Measurements from ENCODE around the gene BTBD9. TPM values are rescaled to one million over a fixed set of nuclear protein-coding genes. Genes with fewer than 3 reads are reported as not detected.

The BTBD9 gene
- total RNA-seq, 3 donors from 2014 or later = 12.8 to 25.5 (median 19.0) TPM

DNA sequence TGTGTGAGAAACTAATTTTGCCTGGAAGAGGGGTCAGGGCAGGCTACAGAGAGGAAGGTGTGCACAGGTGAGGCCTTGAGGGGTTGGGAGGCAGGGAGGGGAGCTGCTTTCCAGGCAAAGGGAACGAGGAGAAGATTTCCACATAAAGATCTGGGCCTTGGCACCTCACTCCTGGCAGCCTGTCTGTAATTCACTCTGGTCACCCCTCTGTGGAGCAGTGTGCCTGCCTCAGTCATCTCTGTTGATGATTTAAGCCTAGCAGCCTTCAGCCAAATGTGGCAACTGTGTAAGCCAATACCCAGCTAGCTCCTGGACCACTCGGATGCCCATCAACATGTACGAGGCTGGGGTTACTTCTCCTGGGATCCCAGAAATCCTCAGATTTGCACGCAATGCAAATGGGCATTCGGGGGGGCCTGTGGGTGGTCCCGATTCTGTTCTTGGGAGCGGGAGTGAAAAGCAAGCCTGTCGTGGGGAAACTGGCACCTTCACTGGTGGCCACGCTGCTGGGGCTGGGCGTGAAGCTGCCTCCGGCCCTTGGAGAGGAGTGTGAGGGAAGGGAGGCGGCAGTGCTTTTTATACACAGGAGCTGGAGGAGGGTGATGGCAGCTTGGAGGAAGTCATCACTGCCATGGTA, 459.8 kb downstream of the BTBD9 start:
- Histone ChIP-seq H3K36me3 (no peaks in the 10 kb centered on the region), H3K4me3 (no peak overlapping the region), H3K27ac (no peak overlapping the region), H3K4me1 (no peaks in the 10 kb centered on the region), H3K27me3 (no peaks in the 10 kb centered on the region), H3K9me3 (no peaks in the 10 kb centered on the region)
- DNase-seq (ENCODE audit: low spot score in 2 of 2) = peak in 1 of 2 donors; percentile 28
- TF ChIP-seq POLR2AphosphoS5 (IDR thresholded peaks at IDR 0.05) = no peak
- no peak for TF ChIP-seq POLR2A (IDR thresholded peaks at IDR 0.05)
- intact Hi-C loops (cut with DNase I; ENCODE audit: low total_unique reads) = no loop called here

DNA sequence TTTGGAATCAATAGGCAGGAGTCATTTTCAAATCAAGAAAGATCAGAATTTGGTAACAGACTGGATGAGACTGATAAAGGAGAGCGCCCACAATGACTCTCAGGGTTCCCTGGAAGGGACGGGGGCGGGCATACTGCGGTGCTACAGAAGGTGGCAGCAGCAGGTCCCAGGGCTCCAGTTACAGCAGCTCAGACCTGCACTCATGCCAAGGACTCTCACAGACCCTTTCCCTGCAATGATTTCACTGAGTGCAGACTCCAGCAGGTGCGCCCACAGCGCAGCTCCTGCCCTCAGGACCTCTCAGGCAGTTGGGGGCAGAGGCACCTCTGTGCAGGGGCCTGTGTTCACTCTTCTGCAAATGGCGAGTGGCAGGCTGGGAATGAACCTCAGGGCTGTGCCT, 460.4 kb downstream of the BTBD9 start:
- H3K9me3 ChIP-seq = no peaks in the 10 kb centered on the region
- no peaks in the 10 kb centered on the region for H3K4me1 ChIP-seq
- H3K27ac ChIP-seq = no peak overlapping the region
- H3K4me3 ChIP-seq = no peak overlapping the region
- TF ChIP-seq POLR2A (IDR thresholded peaks at IDR 0.05) (no peak), POLR2AphosphoS5 (IDR thresholded peaks at IDR 0.05) (no peak)
- TF ChIP-seq, protein P1, sequence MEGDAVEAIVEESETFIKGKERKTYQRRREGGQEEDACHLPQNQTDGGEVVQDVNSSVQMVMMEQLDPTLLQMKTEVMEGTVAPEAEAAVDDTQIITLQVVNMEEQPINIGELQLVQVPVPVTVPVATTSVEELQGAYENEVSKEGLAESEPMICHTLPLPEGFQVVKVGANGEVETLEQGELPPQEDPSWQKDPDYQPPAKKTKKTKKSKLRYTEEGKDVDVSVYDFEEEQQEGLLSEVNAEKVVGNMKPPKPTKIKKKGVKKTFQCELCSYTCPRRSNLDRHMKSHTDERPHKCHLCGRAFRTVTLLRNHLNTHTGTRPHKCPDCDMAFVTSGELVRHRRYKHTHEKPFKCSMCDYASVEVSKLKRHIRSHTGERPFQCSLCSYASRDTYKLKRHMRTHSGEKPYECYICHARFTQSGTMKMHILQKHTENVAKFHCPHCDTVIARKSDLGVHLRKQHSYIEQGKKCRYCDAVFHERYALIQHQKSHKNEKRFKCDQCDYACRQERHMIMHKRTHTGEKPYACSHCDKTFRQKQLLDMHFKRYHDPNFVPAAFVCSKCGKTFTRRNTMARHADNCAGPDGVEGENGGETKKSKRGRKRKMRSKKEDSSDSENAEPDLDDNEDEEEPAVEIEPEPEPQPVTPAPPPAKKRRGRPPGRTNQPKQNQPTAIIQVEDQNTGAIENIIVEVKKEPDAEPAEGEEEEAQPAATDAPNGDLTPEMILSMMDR (IDR thresholded peaks at IDR 0.05) = no peak
- H3K36me3 ChIP-seq = no peaks in the 10 kb centered on the region
- DNase-seq (ENCODE audit: low spot score in 2 of 2) = peak in 1 of 2 donors; percentile 33
- intact Hi-C loops (cut with DNase I; ENCODE audit: low total_unique reads) = no loop called here
- H3K27me3 ChIP-seq = no peaks in the 10 kb centered on the region

DNA sequence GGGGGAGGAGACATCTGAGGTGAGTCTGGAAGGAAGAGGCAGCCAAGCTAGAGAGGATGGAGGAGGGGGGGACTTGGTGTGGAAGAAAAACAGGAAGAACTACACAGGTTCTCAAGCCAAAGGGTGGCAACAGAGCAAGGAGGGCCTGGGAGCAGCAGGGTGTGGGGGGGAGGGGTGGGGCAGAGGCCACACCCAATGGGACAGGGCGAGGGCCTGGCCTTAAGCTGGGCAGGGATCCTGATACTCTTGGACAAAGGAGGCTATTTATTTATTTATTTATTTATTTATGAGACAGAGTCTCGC, 461.2 kb downstream of the BTBD9 start:
- Histone ChIP-seq H3K4me3 (no peak overlapping the region), H3K36me3 (no peaks in the 10 kb centered on the region), H3K27me3 (no peaks in the 10 kb centered on the region), H3K9me3 (no peaks in the 10 kb centered on the region), H3K4me1 (no peaks in the 10 kb centered on the region), H3K27ac (no peak overlapping the region)
- intact Hi-C loops (cut with DNase I; ENCODE audit: low total_unique reads) = no loop called here
- TF ChIP-seq, protein P1 (IDR thresholded peaks at IDR 0.05) = no peak
- no peak for TF ChIP-seq POLR2A (IDR thresholded peaks at IDR 0.05)
- TF ChIP-seq POLR2AphosphoS5 (IDR thresholded peaks at IDR 0.05) = no peak
- DNase-seq (ENCODE audit: low spot score in 2 of 2) = peak in 1 of 2 donors; percentile 20

DNA sequence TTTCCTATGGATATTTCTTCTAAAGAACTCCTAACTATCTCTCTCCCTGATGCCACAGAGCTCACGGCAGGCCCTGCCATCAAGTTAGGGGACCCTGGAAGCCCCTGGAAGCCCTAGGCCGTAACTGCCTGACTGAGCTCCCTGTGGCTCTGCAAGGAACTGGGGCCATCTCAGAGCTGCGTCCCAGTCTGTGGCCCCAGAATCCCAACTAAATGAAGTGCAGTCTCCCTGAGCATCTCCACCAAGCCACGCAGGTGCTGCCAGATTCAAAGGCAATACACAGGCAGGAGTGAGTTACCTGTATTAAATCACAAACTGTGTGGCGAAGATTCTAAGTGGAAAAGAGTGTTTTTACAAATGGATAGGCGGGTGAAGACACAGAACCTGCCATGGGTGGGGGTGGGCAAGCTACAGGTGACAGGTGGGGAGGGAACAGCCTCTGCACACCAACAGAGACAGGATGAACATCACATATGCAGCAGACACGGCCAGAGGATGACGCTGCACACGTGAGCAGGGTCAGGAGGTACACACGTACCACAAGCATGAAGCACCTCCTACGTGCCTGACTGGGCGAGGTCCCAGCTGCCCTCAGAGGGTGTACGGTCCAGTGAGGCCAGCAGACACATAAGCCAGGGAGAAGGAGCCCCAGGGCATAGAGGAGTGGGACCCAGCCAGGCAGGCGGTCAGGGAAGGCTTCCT, 461.7 kb downstream of the BTBD9 start:
- Histone ChIP-seq H3K4me1 (no peaks in the 10 kb centered on the region), H3K27ac (no peak overlapping the region), H3K4me3 (no peak overlapping the region), H3K27me3 (no peaks in the 10 kb centered on the region), H3K36me3 (no peaks in the 10 kb centered on the region), H3K9me3 (no peaks in the 10 kb centered on the region)
- DNase-seq (ENCODE audit: low spot score in 2 of 2) = no peak
- intact Hi-C loops (cut with DNase I; ENCODE audit: low total_unique reads) = no loop called here
- TF ChIP-seq POLR2A (IDR thresholded peaks at IDR 0.05) (no peak), POLR2AphosphoS5 (IDR thresholded peaks at IDR 0.05) (no peak)
- TF ChIP-seq, protein P1 (IDR thresholded peaks at IDR 0.05) = no peak

DNA sequence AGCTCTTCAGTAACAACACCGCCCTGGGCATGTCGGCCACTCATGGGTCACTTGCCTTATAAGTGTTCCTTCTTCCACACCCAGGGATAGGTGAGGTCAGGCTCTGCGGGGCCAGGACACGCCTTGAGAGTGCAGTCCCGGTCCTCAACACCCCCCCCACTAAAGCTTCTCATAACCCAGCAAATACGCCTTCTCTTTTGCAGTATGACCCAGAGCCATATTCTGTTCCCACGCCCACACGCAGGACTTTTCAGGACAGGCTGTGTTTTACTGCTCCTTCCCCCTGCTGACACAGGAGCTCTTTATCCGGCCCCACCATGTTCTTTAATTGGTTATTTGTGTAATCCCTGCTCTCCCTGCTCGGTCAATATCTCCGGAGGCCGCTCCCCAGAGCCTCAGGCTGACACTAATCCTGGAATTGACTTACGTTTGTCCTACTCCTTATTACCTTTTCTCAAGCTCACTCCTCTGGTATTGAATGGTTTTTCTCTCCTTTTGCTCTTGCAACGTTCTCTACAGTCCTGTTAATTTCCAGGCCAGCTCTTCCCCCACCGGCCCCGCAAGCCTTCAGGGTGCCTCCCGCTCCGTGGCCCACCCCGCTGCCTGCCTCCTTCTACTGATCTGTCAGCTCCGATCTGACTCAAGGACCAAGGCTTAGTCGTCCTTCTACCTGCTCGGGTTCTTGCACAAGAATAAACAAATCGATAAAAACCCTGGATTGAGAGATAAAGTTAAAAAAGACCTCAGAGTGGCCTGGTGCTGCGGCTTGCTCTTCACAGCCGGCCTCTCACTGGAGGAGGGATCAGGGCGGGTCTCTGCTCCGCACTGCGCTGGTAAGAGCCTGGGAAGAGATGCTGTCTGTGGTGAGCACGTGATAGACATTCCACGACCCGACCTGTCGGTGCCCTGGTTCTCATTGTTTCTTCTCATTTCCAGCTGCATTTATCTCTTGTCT, 462.7 kb downstream of the BTBD9 start:
- Histone ChIP-seq H3K27ac (no peak overlapping the region), H3K27me3 (no peaks in the 10 kb centered on the region), H3K4me1 (no peaks in the 10 kb centered on the region), H3K9me3 (no peaks in the 10 kb centered on the region), H3K4me3 (no peak overlapping the region), H3K36me3 (no peaks in the 10 kb centered on the region)
- TF ChIP-seq POLR2A (IDR thresholded peaks at IDR 0.05) (no peak), POLR2AphosphoS5 (IDR thresholded peaks at IDR 0.05) (no peak)
- TF ChIP-seq, protein P1 (IDR thresholded peaks at IDR 0.05) = no peak
- DNase-seq (ENCODE audit: low spot score in 2 of 2) = no peak
- intact Hi-C loops (cut with DNase I; ENCODE audit: low total_unique reads) = no loop called here
